Activated CD8-positive, alpha-beta T cell treated with anti-CD3 and anti-CD28 coated beads for 36 hours (primary cell): Measurements from ENCODE around the gene FGF14. TPM values are rescaled to one million over a fixed set of nuclear protein-coding genes. Genes with fewer than 3 reads are reported as not detected.

Source experiments
- ATAC-seq: fragments of 200-7000 bp; cut with Tn5 transposase; one replicate; pipeline ENCODE4 v1.10.0; 2021; ENCODE audit warnings: mild to moderate bottlenecking, moderate library complexity
- CTCF ChIA-PET: fragments of 350-600 bp; sonication (Branson Sonifier 250); formaldehyde crosslinking; loops from one replicate; lab custom pipeline; 2021; ENCODE audit warnings: antibody characterized with exemption; lab: Charles Lee
- POLR2A ChIA-PET: fragments of 350-600 bp; sonication (Branson Sonifier 250); formaldehyde crosslinking; loops from one replicate; lab custom pipeline; 2021; ENCODE audit warnings: antibody characterized with exemption; lab: Charles Lee
- DNase-seq: peaks from one replicate; pipeline ENCODE4 v3.0.0-alpha.2; 2020
- H3K27ac Mint-ChIP-seq: one replicate; pipeline ENCODE4 v1.8.0; 2021; ENCODE audit warnings: mild to moderate bottlenecking, mixed read lengths
- H3K27me3 Mint-ChIP-seq: one replicate; pipeline ENCODE4 v1.8.0; 2021; ENCODE audit warnings: mixed read lengths
- H3K36me3 Mint-ChIP-seq: one replicate; pipeline ENCODE4 v1.8.0; 2021; ENCODE audit warnings: low read depth, mixed read lengths
- H3K4me1 Mint-ChIP-seq: one replicate; pipeline ENCODE4 v1.8.0; 2021; ENCODE audit warnings: low read depth, mixed read lengths
- H3K4me3 Mint-ChIP-seq: one replicate; pipeline ENCODE4 v1.8.0; 2021; ENCODE audit warnings: mild to moderate bottlenecking, moderate library complexity, mixed read lengths
- H3K9me3 Mint-ChIP-seq: one replicate; pipeline ENCODE4 v1.8.0; 2021; ENCODE audit warnings: mixed read lengths
- CTCF ChIP-seq: fragments of 200-600 bp; IDR thresholded peaks from one replicate; pipeline ENCODE4 v1.8.0; 2022; ENCODE audit warnings: antibody characterized with exemption, mild to moderate bottlenecking
- intact Hi-C: fragments of 100-400 bp; cut with micrococcal nuclease; formaldehyde crosslinking; loops from one replicate; pipeline ENCODE4 v1.10.0; 2022
- total RNA-seq, 2 experiments: library from RNA; stranded (reverse); gene quantifications; one replicate each; pipeline ENCODE4 v1.2.3, GENCODE V29; 2021

FGF14 gene
- total RNA-seq, 2 experiments from 2014 or later = not detected

- no peak for ATAC-seq
- no peak overlapping the region for H3K4me3 Mint-ChIP-seq
- no peaks in the 10 kb centered on the region for H3K27me3 Mint-ChIP-seq
- TF ChIP-seq CTCF = no peak
- no peaks in the 10 kb centered on the region for H3K4me1 Mint-ChIP-seq
- no peaks in the 10 kb centered on the region for H3K9me3 Mint-ChIP-seq
- intact Hi-C loops = no loop called here
- CTCF ChIA-PET = no interaction called here
- POLR2A ChIA-PET = no interaction called here
- no peak for DNase-seq
- H3K27ac Mint-ChIP-seq = no peak overlapping the region
- no peaks in the 10 kb centered on the region for H3K36me3 Mint-ChIP-seq
These were observed 362.6 kb downstream of the FGF14 start for GRCh38 chr13:102039264-102039663.

- ChIA-PET CTCF (no interaction called here), POLR2A (no interaction called here)
These were observed 363.1 kb downstream of the FGF14 start for GRCh38 chr13:102038787-102039186.

GRCh38 chr13:102035969-102036368 lies 365.9 kb downstream of the FGF14 start:
- no peak for ATAC-seq
- ChIA-PET CTCF (no interaction called here), POLR2A (no interaction called here)
- no peak for DNase-seq
- Mint-ChIP-seq H3K27ac (no peak overlapping the region), H3K36me3 (no peaks in the 10 kb centered on the region), H3K27me3 (no peaks in the 10 kb centered on the region), H3K9me3 (no peaks in the 10 kb centered on the region), H3K4me3 (no peak overlapping the region), H3K4me1 (no peaks in the 10 kb centered on the region)
- intact Hi-C loops = no loop called here
- no peak for TF ChIP-seq CTCF

More at GRCh38 chr13:102038787-102039186, 363.1 kb downstream of the FGF14 start:
- no peaks in the 10 kb centered on the region for H3K36me3 Mint-ChIP-seq
- no peak overlapping the region for H3K4me3 Mint-ChIP-seq
- DNase-seq = no peak
- no peaks in the 10 kb centered on the region for H3K27me3 Mint-ChIP-seq
- H3K9me3 Mint-ChIP-seq = no peaks in the 10 kb centered on the region
- no peak for ATAC-seq
- TF ChIP-seq CTCF = no peak
- intact Hi-C loops = no loop called here
- no peak overlapping the region for H3K27ac Mint-ChIP-seq
- H3K4me1 Mint-ChIP-seq = no peaks in the 10 kb centered on the region

GRCh38 chr13:102033857-102034331 lies 368.0 kb downstream of the FGF14 start:
- Mint-ChIP-seq H3K4me1 (no peaks in the 10 kb centered on the region), H3K27me3 (no peaks in the 10 kb centered on the region), H3K27ac (no peak overlapping the region), H3K36me3 (no peaks in the 10 kb centered on the region), H3K4me3 (no peak overlapping the region), H3K9me3 (no peaks in the 10 kb centered on the region)
- DNase-seq = no peak
- POLR2A ChIA-PET = no interaction called here
- CTCF ChIA-PET = no interaction called here
- no peak for ATAC-seq
- no peak for TF ChIP-seq CTCF
- intact Hi-C loops = no loop called here

GRCh38 chr13:102033386-102033785 lies 368.5 kb downstream of the FGF14 start:
- no peaks in the 10 kb centered on the region for H3K9me3 Mint-ChIP-seq
- TF ChIP-seq CTCF = no peak
- no peaks in the 10 kb centered on the region for H3K4me1 Mint-ChIP-seq
- ChIA-PET CTCF (no interaction called here), POLR2A (no interaction called here)
- intact Hi-C loops = no loop called here
- H3K27me3 Mint-ChIP-seq = no peaks in the 10 kb centered on the region
- no peak overlapping the region for H3K27ac Mint-ChIP-seq
- no peak for DNase-seq
- ATAC-seq = no peak
- H3K36me3 Mint-ChIP-seq = no peaks in the 10 kb centered on the region
- H3K4me3 Mint-ChIP-seq = no peak overlapping the region
